Activated CD8-positive, alpha-beta T cell treated with anti-CD3 and anti-CD28 coated beads, Interleukin-2, amount 10 ng/mL, durations not matched to agents 7 days and 5 days (primary cell): ENCODE data around the gene MX2. TPM values are rescaled to one million over a fixed set of nuclear protein-coding genes. Genes with fewer than 3 reads are reported as not detected.
"Not testable (repeated sequence)": the region's sequence is repeated elsewhere in the genome, so short reads cannot be mapped to it uniquely, and the experiment has no call there.

Experiments
- ATAC-seq: fragments of 150-1000 bp; cut with Tn5 transposase; one replicate; pipeline ENCODE4 v1.10.0; 2021; ENCODE audit warnings: moderate library complexity
- CTCF ChIA-PET: fragments of 350-600 bp; sonication (Branson Sonifier 250); formaldehyde crosslinking; loops from one replicate; lab custom pipeline; 2021; ENCODE audit warnings: antibody characterized with exemption; lab: Charles Lee
- POLR2A ChIA-PET: fragments of 350-600 bp; sonication (Branson Sonifier 250); formaldehyde crosslinking; loops from one replicate; lab custom pipeline; 2021; ENCODE audit warnings: antibody characterized with exemption; lab: Charles Lee
- DNase-seq: peaks from one replicate; pipeline ENCODE4 v3.0.0-alpha.2; 2020
- H3K27ac Mint-ChIP-seq: one replicate; pipeline ENCODE4 v1.8.0; 2021; ENCODE audit warnings: mild to moderate bottlenecking, mixed read lengths
- H3K27me3 Mint-ChIP-seq: one replicate; pipeline ENCODE4 v1.8.0; 2021; ENCODE audit warnings: low read depth, mixed read lengths
- H3K36me3 Mint-ChIP-seq: one replicate; pipeline ENCODE4 v1.8.0; 2021; ENCODE audit warnings: low read depth, mixed read lengths
- H3K4me1 Mint-ChIP-seq: one replicate; pipeline ENCODE4 v1.8.0; 2021; ENCODE audit warnings: low read depth, mixed read lengths
- H3K4me3 Mint-ChIP-seq: one replicate; pipeline ENCODE4 v1.8.0; 2021; ENCODE audit warnings: mild to moderate bottlenecking, mixed read lengths
- H3K9me3 Mint-ChIP-seq: one replicate; pipeline ENCODE4 v1.8.0; 2022; ENCODE audit warnings: mixed read lengths; ENCODE audit not compliant: insufficient read depth
- total RNA-seq, 2 experiments: library from RNA; stranded (reverse); gene quantifications; one replicate each; pipeline ENCODE4 v1.2.3, GENCODE V29; 2021

MX2 gene
- total RNA-seq, 2 experiments from 2014 or later: 56.0 to 58.6 TPM

DNA sequence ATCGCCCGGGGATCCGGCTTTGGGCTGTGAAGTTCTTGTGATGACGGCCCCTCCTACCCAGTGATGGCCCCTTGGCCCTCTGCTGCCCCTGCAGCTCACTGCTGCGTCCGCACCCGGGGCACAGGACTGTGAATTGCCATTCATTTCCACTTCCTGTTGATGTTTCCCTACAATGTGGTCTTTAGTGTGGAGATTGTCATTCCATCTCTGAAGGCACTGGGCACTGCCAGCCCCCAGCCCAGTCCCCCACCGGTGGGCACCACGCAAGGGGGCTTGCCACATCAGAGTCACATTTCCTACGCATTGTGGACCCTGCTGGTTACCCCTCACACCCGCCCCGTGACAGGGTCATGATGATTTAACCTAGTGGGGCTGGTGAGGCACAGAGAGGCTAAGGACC lies 2.5 kb upstream of the MX2 start:
- Mint-ChIP-seq H3K9me3 (no peaks in the 10 kb centered on the region), H3K27ac (peak overlapping the region; percentile 100), H3K27me3 (peaks cover 5% of the 10 kb centered on the region), H3K4me3 (no peak overlapping the region), H3K36me3 (peaks cover 14% of the 10 kb centered on the region), H3K4me1 (peaks cover 60% of the 10 kb centered on the region)
- no peak for ATAC-seq
- ChIA-PET POLR2A (interaction anchor here (4.7 to 8.8 kb wide), 2 partner anchors 12 to 67 kb away, joined by 33 to 178 read pairs; partner anchors contain the start of gene MX1), CTCF (interaction anchor here (3.4 kb wide), 1 partner anchor 76 kb away, joined by 13 read pairs; no protein-coding TSS in a partner anchor)
- DNase-seq: no peak

DNA sequence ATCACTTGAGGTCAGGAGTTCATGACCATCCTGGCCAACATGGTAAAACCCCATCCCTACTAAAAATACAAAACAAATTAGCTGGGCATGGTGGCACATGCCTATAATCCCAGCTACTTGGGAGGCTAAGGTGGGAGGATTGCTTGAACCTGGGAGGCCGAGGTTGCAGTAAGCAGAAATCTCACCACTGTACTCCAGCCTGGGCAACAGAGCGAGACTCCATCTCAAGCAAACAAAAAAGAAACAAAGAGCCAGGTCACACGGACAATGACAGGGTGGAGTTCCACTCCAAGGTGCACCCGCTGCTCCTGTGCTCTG lies 2.1 kb upstream of the MX2 start:
- not testable (repeated sequence) for DNase-seq, H3K9me3 Mint-ChIP-seq, H3K27me3 Mint-ChIP-seq, ATAC-seq, H3K4me3 Mint-ChIP-seq
- ChIA-PET POLR2A (interaction anchor here (4.7 to 8.8 kb wide), 2 partner anchors 11 to 67 kb away, joined by 33 to 178 read pairs; partner anchors contain the start of gene MX1), CTCF (interaction anchor here (3.4 kb wide), 1 partner anchor 76 kb away, joined by 13 read pairs; no protein-coding TSS in a partner anchor)
- Mint-ChIP-seq H3K36me3 (peaks cover 16% of the 10 kb centered on the region), H3K27ac (peak overlapping the region; percentile 100), H3K4me1 (peaks cover 59% of the 10 kb centered on the region)

DNA sequence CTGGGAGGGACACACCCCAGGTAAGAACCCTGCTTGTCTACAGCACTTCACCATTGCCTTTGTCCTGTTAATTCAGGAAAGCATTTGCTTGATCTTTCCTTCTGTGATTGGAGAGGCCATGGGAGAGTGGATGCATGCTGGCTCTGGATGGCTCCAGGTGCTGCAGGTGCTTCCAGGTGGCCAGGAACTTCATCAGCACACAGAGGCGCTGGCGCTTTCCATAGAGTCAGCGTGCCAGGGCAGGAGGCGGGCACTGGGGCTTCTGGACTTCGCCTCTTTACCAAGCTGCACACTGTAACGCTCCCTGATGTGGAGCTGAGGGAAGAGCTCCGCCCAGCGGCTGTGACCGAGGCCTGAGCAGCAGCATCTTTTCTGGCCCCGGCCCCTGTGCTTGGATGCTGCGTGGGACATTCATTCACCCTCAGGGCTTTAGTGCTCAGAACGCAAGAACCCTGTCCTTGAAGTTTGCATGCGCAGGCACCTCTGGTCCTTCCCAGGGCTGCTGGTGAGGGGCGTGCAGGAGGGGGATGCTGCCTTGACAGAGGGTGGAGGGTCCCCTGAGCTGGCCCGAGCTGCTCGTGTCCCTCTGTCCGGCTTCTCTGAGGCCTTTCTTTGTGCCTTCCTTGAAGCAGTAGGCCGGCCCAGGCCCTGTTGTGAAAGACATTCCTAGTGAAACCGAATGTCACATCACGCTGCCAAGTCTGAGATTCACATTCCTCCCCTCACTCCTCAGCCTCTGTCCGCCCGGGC lies 1.6 kb upstream of the MX2 start:
- POLR2A ChIA-PET: interaction anchor here (4.7 to 8.8 kb wide), 2 partner anchors 11 to 66 kb away, joined by 33 to 178 read pairs; partner anchors contain the start of gene MX1
- CTCF ChIA-PET: interaction anchor here (3.3 to 3.4 kb wide), 2 partner anchors 76 to 77 kb away, joined by 13 to 19 read pairs; no protein-coding TSS in a partner anchor
- H3K36me3 Mint-ChIP-seq: peaks cover 21% of the 10 kb centered on the region
- H3K9me3 Mint-ChIP-seq: no peaks in the 10 kb centered on the region
- peaks cover 3% of the 10 kb centered on the region for H3K27me3 Mint-ChIP-seq
- no peak for DNase-seq
- H3K27ac Mint-ChIP-seq: peak overlapping the region; percentile 100
- ATAC-seq: no peak
- H3K4me3 Mint-ChIP-seq: no peak overlapping the region
- peaks cover 61% of the 10 kb centered on the region for H3K4me1 Mint-ChIP-seq

- H3K9me3 Mint-ChIP-seq: no peaks in the 10 kb centered on the region
- DNase-seq: no peak
- CTCF ChIA-PET: interaction anchor here (0.6 to 3.3 kb wide), 5 partner anchors 50 to 77 kb away, joined by 3 to 19 read pairs (median 3); no protein-coding TSS in a partner anchor
- peak overlapping the region; percentile 100 for H3K27ac Mint-ChIP-seq
- no peak for ATAC-seq
- peaks cover 71% of the 10 kb centered on the region for H3K4me1 Mint-ChIP-seq
- POLR2A ChIA-PET: interaction anchor here (0.6 to 8.8 kb wide), 10 partner anchors 10 to 872 kb away, joined by 3 to 178 read pairs (median 4); partner anchors contain the start of gene MX1
- peaks cover 31% of the 10 kb centered on the region for H3K36me3 Mint-ChIP-seq
- peak overlapping the region; percentile 89 for H3K4me3 Mint-ChIP-seq
- H3K27me3 Mint-ChIP-seq: no peaks in the 10 kb centered on the region
Observed at GRCh38 chr21:41361053-41361785, 608 bp upstream of the MX2 start.

DNA sequence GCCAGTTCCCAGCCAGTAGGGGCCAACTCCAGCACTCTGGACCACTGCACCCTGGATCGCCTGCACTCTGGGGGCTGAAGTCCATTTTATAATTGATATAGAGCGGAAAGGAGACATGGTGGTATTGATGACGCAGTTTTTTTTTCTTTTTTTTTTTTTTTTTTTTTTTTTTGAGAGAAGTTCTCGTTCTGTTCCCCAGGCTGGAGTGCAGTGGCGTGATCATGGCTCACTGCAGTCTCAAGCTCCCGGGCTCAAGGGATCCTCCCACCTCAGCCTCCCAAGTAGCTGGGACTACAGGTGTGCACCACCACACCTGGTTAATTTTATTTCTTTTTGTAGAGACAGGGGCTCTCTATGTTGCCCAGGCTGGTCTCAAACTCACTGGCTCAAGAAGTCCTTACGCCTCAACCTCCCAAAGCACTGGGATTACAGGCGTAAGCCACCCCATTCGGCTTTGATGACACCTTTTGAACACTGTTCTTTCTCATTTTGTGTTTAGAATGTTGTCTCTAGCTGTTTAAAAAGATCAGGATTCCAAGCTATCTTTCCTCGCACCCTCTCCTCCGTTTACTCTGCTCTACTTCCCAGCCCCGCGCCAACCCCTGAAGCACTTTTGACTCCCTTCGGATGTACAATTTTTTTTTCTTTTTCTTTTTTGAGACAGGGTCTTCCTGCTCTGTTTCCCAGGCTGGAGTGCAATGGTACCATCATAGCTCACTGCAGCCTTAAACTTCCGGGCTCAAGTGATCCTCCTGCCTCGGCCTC lies 960 bp downstream of the MX2 start:
- CTCF ChIA-PET: interaction anchor here (0.9 to 3.3 kb wide), 4 partner anchors 47 to 79 kb away, joined by 3 to 19 read pairs (median 8); no protein-coding TSS in a partner anchor
- no peaks in the 10 kb centered on the region for H3K27me3 Mint-ChIP-seq
- H3K4me3 Mint-ChIP-seq: peak overlapping the region; percentile 89
- DNase-seq: no peak
- peaks cover 38% of the 10 kb centered on the region for H3K36me3 Mint-ChIP-seq
- ATAC-seq: no peak
- POLR2A ChIA-PET: interaction anchor here (0.9 to 8.8 kb wide), 9 partner anchors 8 to 870 kb away, joined by 3 to 178 read pairs (median 4); partner anchors contain the start of gene MX1
- H3K9me3 Mint-ChIP-seq: no peaks in the 10 kb centered on the region
- H3K27ac Mint-ChIP-seq: peak overlapping the region; percentile 100
- H3K4me1 Mint-ChIP-seq: peaks cover 82% of the 10 kb centered on the region

DNA sequence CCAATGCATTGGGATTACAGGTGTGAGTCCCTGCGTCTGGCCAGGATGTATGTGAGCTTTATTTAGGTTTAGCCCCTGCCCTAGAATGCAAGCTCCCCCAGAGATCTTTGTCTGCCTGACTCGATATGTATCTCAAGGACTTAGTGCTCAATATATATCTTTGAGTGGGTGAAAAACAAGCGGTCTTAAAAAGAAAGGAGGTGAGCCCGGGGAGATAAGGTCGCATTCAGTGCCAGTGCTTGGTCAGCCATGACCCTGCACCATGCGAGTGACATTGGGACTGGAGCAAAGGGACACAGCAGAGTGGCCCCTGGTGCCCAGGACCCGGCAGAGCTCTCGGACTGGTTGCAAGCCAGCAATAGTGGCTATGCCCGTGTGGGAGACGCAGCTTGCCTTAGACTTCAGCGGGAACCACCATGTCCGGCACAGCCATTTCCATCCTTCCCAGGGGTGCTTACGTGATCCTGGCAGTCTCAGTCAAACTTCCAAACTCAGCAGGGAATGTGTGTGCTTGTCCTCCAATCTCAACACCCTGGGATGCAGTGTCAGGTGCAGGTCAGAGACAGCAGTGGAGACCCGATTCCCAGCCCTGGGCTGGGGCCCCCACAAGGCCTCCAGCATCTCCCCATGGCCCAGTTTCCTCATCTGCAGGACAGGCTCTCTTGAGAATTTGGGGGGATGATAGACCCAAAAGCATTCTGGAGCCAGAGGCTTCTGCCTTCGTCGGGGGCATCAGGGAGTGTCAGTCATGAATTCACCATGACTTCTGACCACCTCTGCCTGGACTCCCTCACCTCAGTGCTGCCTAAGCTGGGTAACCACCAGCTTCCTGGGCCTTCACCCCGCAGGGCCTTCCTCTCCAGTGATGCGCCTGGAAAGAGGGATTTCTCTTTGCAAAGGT lies 1.8 kb downstream of the MX2 start:
- CTCF ChIA-PET: interaction anchor here (1.0 to 3.3 kb wide), 2 partner anchors 46 to 80 kb away, joined by 3 to 19 read pairs; no protein-coding TSS in a partner anchor
- no peak for ATAC-seq
- Mint-ChIP-seq H3K4me3 (peak overlapping the region; percentile 89), H3K9me3 (no peaks in the 10 kb centered on the region), H3K27me3 (no peaks in the 10 kb centered on the region), H3K36me3 (peaks cover 44% of the 10 kb centered on the region), H3K4me1 (peaks cover 88% of the 10 kb centered on the region), H3K27ac (peak overlapping the region; percentile 100)
- DNase-seq: no peak
- POLR2A ChIA-PET: interaction anchor here (0.9 to 8.8 kb wide), 5 partner anchors 7 to 193 kb away, joined by 3 to 178 read pairs (median 25); partner anchors contain the start of gene MX1

DNA sequence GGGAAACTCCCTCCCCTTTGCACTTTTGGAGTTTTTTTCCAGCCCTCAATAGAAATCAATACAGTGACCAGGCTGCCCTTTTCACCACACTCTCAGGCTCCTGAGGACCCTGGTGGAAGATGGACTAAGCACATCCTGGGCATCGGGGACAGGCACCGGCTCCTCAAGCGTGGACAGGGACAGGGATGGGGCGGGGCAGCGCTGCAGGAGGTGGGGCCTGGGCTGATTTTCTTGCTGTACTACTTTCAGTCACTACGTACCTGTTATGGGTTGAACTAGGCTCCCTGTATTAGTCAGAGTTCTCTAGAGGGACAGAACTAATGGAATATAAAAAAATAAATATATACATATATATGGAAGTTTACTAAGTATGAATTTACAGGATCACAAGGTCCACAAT lies 2.5 kb downstream of the MX2 start:
- Mint-ChIP-seq H3K27ac (peak overlapping the region; percentile 100), H3K4me1 (peaks cover 91% of the 10 kb centered on the region), H3K36me3 (peaks cover 44% of the 10 kb centered on the region), H3K9me3 (no peaks in the 10 kb centered on the region), H3K4me3 (no peak overlapping the region), H3K27me3 (no peaks in the 10 kb centered on the region)
- ATAC-seq: no peak
- ChIA-PET POLR2A (interaction anchor here (8.8 kb wide), 1 partner anchor 62 kb away, joined by 178 read pairs; the partner anchor contains the start of gene MX1), CTCF (no interaction called here)
- DNase-seq: no peak

DNA sequence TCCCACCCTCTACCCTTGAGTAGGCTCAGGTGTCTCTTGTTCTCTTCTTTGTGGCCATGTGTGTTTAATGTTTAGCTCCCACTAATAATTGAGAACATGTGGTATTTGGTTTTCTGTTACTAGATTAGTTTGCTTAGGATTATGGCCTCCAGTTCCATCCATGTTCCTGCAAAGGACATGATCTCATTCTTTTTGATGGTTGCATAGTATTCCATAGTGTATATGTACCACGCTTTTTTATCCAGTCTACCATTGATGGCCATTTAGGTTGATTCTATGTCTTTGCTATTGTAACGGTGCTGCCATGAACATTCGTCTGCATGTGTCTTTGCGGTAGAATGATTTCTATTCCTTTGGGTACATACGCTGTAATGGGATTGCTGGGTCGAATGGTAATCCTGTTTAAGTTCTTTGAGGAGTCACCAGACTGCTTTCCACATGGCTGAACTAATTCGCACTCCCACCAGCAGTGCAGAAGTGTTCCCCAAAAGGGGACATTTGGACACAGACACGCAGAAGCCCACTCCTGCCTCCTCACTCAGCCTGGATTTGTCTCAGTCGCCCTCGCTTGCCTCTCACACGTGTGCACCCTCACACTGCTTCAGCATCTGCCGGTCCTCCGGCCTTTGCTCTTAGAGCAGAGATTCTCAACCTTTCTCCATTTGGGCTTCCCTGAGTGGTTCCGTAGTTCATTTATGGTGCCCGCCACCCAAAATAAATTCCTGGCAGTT lies 3.7 kb downstream of the MX2 start:
- Mint-ChIP-seq H3K9me3 (no peaks in the 10 kb centered on the region), H3K36me3 (peaks cover 52% of the 10 kb centered on the region), H3K27ac (no peak overlapping the region), H3K27me3 (no peaks in the 10 kb centered on the region), H3K4me3 (no peak overlapping the region), H3K4me1 (peaks cover 87% of the 10 kb centered on the region)
- ChIA-PET CTCF (no interaction called here), POLR2A (interaction anchor here (0.7 to 8.8 kb wide), 3 partner anchors 17 to 61 kb away, joined by 3 to 178 read pairs (median 105); partner anchors contain the start of gene MX1)
- no peak for DNase-seq
- no peak for ATAC-seq

DNA sequence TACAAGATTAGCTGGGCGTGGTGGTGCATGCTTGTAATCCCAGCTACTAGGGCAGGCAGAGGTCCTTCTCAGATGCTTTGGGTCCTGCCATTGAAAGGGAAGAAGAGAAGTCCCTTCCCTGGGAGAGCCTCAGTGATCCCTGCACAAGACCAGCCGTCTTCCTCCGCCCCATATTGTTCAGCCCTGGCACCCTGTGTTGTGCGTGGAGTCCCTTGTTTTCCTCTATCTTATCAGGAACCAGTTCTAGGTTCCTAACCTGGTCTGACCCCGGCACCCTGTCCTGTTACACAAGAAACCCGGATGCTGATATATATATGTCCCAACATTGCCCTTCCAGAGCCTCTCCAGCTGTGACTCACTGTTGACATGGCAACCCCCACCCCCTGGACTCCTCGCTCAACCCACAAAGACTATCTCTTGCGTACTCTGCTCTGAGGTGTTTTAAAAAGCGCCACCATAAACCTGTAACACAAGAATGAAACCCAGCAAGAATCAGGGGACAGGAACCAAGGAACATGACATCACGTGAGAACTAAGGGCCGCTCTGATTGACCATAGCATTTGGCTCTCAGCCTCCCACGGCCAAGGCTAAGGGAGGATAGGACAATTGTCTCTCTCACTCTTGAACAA lies 4.8 kb downstream of the MX2 start:
- no peak for ATAC-seq
- Mint-ChIP-seq H3K36me3 (peaks cover 61% of the 10 kb centered on the region), H3K4me3 (no peak overlapping the region), H3K27me3 (no peaks in the 10 kb centered on the region), H3K4me1 (peaks cover 87% of the 10 kb centered on the region), H3K9me3 (no peaks in the 10 kb centered on the region), H3K27ac (peak overlapping the region; percentile 32)
- ChIA-PET CTCF (no interaction called here), POLR2A (interaction anchor here (7.5 kb wide), 1 partner anchor 59 kb away, joined by 105 read pairs; the partner anchor contains the start of gene MX1)
- DNase-seq: no peak
